ENCODE results near the gene CUZD1.

DNA sequence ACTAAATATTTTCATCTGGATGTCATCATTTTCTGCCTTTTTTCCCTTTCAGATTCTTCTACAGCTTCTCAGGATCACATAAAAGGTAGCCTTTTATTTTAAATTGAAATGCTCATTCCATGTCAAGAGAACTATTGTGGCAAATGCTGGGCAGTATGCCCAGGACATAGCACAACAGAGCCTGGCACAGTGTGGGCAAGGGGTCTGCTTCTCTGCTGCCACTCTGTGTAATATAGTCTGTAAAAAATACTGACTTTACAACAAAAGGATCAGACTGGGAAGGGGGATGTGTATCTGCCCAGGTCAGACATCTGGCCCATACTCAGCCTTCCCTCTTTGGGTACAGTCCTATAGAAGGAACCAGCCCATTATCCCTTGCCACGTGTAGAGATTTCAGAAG, 62.7 kb downstream of the CUZD1 start:
- TF ChIP-seq CTCF (IDR thresholded peaks at IDR 0.05; ENCODE audit: borderline replicate concordance, extremely low read depth, low read length, poor library complexity, severe bottlenecking) (no peak), EZH2 (IDR thresholded peaks at IDR 0.05; ENCODE audit: borderline replicate concordance, low read depth, low read length, severe bottlenecking) (no peak)
